Neural cell (in vitro differentiated cells): ENCODE results near the gene DCC.

Experiments used
- CTCF ChIP-seq: fragments of 450-650 bp; IDR thresholded peaks from 2 replicates; pipeline ENCODE4 v1.5.1; 2014; ENCODE audit warnings: antibody characterized with exemption, mild to moderate bottlenecking, moderate library complexity; ENCODE audit not compliant: poor library complexity, severe bottlenecking
- EP300 ChIP-seq: fragments of 450-650 bp; conservative IDR thresholded peaks from 2 replicates; pipeline ENCODE4 v1.6.1; 2014; ENCODE audit warnings: antibody characterized with exemption, mild to moderate bottlenecking, moderate library complexity; ENCODE audit not compliant: poor library complexity, severe bottlenecking
- EZH2 ChIP-seq: fragments of 200-600, 300-800 bp; shearing (Covaris generic), sonication (generic); IDR thresholded peaks from 2 replicates; pipeline ENCODE4 v1.6.1; 2014; ENCODE audit warnings: antibody characterized with exemption, low read length, borderline replicate concordance, mild to moderate bottlenecking; ENCODE audit not compliant: insufficient read depth, poor library complexity, severe bottlenecking
- MXI1 ChIP-seq: fragments of 450-650 bp; conservative IDR thresholded peaks from 2 replicates; pipeline ENCODE4 v1.6.1; 2014; ENCODE audit warnings: antibody characterized with exemption, mild to moderate bottlenecking; ENCODE audit not compliant: poor library complexity, severe bottlenecking
- POLR2AphosphoS5 ChIP-seq: IDR thresholded peaks from 2 replicates; pipeline ENCODE4 v1.6.1; 2012
- RAD21 ChIP-seq: fragments of 450-650 bp; conservative IDR thresholded peaks from 2 replicates; pipeline ENCODE4 v1.6.1; 2014; ENCODE audit warnings: antibody characterized with exemption, mild to moderate bottlenecking, moderate library complexity
- TAF1 ChIP-seq: IDR thresholded peaks from 2 replicates; pipeline ENCODE4 v1.6.1; 2012; ENCODE audit warnings: low read depth
- TF ChIP-seq, protein P1 (sequence below): IDR thresholded peaks from 2 replicates; pipeline ENCODE4 v1.6.1; 2012; ENCODE audit warnings: borderline replicate concordance

DNA sequence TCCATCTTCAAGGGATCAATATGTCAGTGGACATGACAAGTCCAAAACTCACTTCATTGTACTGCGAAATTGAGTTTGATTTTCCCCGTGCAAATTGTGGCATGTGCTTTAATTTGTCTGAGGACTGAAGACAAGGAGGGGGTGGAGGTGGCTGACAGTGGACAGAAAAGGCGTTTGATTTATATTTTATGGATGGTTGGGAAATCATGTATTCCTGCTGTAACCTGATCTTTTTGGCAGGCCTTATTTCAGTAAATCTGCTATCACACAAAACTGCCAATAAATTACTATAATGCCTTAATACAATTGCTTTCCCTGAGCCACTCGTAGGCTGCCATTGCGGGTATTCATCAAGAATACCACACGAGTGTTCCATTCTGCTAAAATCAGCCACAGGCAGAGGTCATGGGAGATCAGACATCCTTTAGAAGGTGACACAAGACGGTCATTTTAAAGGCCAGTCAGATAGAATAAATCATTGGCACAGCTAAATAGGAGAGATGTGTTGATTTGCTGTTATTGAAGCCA is 1164.0 kb downstream of the DCC start:
- TF ChIP-seq EZH2 (no peak), EP300 (no peak), CTCF (no peak), POLR2AphosphoS5 (no peak), TAF1 (no peak), RAD21 (no peak), MXI1 (no peak)
- TF ChIP-seq, protein P1, sequence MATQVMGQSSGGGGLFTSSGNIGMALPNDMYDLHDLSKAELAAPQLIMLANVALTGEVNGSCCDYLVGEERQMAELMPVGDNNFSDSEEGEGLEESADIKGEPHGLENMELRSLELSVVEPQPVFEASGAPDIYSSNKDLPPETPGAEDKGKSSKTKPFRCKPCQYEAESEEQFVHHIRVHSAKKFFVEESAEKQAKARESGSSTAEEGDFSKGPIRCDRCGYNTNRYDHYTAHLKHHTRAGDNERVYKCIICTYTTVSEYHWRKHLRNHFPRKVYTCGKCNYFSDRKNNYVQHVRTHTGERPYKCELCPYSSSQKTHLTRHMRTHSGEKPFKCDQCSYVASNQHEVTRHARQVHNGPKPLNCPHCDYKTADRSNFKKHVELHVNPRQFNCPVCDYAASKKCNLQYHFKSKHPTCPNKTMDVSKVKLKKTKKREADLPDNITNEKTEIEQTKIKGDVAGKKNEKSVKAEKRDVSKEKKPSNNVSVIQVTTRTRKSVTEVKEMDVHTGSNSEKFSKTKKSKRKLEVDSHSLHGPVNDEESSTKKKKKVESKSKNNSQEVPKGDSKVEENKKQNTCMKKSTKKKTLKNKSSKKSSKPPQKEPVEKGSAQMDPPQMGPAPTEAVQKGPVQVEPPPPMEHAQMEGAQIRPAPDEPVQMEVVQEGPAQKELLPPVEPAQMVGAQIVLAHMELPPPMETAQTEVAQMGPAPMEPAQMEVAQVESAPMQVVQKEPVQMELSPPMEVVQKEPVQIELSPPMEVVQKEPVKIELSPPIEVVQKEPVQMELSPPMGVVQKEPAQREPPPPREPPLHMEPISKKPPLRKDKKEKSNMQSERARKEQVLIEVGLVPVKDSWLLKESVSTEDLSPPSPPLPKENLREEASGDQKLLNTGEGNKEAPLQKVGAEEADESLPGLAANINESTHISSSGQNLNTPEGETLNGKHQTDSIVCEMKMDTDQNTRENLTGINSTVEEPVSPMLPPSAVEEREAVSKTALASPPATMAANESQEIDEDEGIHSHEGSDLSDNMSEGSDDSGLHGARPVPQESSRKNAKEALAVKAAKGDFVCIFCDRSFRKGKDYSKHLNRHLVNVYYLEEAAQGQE, result no peak
